NCI-H1930 (cell line): ENCODE results near the gene WWTR1.

Experiments
- DNase-seq, 2 experiments: peaks; one replicate each; lab custom pipeline; 2025; lab: John Stamatoyannopoulos, UW

The WWTR1 gene

GRCh38 chr3:149654188-149654601 lies 3.6 kb downstream of the WWTR1 start:
- no peak for DNase-seq

- DNase-seq: no peak
Observed at GRCh38 chr3:149653564-149653963, 4.3 kb downstream of the WWTR1 start.

- no peak for DNase-seq
Observed at GRCh38 chr3:149653136-149653535, 4.7 kb downstream of the WWTR1 start.

GRCh38 chr3:149650828-149651227 lies 7.0 kb downstream of the WWTR1 start:
- DNase-seq: no peak

- no peak for DNase-seq
Observed at GRCh38 chr3:149648525-149648924, 9.3 kb downstream of the WWTR1 start.

- no peak for DNase-seq
Observed at GRCh38 chr3:149647812-149648211, 10.0 kb downstream of the WWTR1 start.

- DNase-seq: no peak
Observed at GRCh38 chr3:149647285-149647684, 10.5 kb downstream of the WWTR1 start.

GRCh38 chr3:149646181-149646766 lies 11.6 kb downstream of the WWTR1 start:
- DNase-seq: no peak

GRCh38 chr3:149643963-149644362 lies 13.9 kb downstream of the WWTR1 start:
- no peak for DNase-seq

GRCh38 chr3:149643482-149643798 lies 14.4 kb downstream of the WWTR1 start:
- DNase-seq: no peak

GRCh38 chr3:149640976-149641728 lies 16.7 kb downstream of the WWTR1 start:
- no peak for DNase-seq

GRCh38 chr3:149639093-149639486 lies 18.7 kb downstream of the WWTR1 start:
- no peak for DNase-seq

GRCh38 chr3:149638228-149639092 lies 19.4 kb downstream of the WWTR1 start:
- DNase-seq: no peak

GRCh38 chr3:149635396-149635795 lies 22.4 kb downstream of the WWTR1 start:
- no peak for DNase-seq

GRCh38 chr3:149634573-149634972 lies 23.3 kb downstream of the WWTR1 start:
- DNase-seq: no peak

- DNase-seq: no peak
Observed at GRCh38 chr3:149634072-149634471, 23.8 kb downstream of the WWTR1 start.

GRCh38 chr3:149632225-149632624 lies 25.6 kb downstream of the WWTR1 start:
- DNase-seq: no peak

GRCh38 chr3:149630806-149631205 lies 27.0 kb downstream of the WWTR1 start:
- no peak for DNase-seq

GRCh38 chr3:149628957-149629670 lies 28.7 kb downstream of the WWTR1 start:
- no peak for DNase-seq

- no peak for DNase-seq
Observed at GRCh38 chr3:149626671-149627070, 31.2 kb downstream of the WWTR1 start.

- no peak for DNase-seq
Observed at GRCh38 chr3:149625795-149626194, 32.0 kb downstream of the WWTR1 start.

GRCh38 chr3:149623824-149624223 lies 34.0 kb downstream of the WWTR1 start:
- DNase-seq: no peak
